ENCODE results near the gene DEPDC5.

Gene DEPDC5

DNA sequence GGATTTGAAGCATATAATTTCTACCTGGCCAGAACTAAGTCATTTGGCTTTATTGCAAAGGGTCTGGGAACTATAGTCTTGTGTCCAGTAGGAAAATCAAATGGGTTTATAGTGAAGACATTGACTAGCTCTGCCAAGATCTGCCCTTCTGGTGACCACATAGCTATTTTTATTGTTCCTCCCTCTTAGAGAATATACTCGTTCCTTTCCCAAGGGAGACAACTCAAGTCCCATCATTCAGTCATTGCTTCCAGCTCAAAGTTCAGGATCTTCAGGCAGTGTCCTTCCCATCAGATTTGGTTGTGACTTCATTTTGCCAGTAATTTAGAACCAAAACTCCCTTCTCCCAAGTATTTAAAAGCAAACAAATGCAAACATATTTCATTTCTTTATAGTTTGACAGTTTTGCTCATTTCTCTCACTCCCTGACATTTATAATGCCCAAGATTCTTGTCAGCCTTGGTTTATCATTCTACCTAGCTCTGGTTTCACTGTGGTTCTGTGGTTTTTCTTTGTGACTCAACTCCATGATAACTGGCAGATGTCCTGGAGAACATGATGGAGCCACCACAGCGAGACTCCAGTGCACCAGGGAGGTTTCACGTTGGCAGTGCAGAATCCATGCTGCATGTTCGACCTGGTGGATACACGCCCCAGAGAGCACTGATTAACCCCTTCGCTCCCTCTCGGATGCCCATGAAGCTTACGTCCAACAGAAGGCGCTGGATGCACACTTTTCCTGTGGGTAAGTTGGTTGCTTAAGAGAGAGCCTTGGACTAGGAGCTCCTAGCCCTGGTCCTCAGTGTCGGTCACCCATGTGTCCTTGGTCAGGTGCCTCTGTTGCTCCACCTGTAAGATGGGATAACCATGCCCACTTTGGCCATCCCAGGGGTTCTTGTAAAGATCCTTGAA lies 64.9 kb downstream of the DEPDC5 start:
- Histone ChIP-seq H3K36me3 (peaks cover 76 to 100% (median 95%) of the 10 kb centered on the region in 3 donors), H3K27ac (no peak overlapping the region), H3K4me3 (no peak overlapping the region), H3K9me3 (no peaks in the 10 kb centered on the region), H3K27me3 (no peaks in the 10 kb centered on the region), H3K4me1 (no peaks in the 10 kb centered on the region)
- intact Hi-C loops (cut with DNase I; ENCODE audit: low total_unique reads): no loop called here
- TF ChIP-seq, protein P1, sequence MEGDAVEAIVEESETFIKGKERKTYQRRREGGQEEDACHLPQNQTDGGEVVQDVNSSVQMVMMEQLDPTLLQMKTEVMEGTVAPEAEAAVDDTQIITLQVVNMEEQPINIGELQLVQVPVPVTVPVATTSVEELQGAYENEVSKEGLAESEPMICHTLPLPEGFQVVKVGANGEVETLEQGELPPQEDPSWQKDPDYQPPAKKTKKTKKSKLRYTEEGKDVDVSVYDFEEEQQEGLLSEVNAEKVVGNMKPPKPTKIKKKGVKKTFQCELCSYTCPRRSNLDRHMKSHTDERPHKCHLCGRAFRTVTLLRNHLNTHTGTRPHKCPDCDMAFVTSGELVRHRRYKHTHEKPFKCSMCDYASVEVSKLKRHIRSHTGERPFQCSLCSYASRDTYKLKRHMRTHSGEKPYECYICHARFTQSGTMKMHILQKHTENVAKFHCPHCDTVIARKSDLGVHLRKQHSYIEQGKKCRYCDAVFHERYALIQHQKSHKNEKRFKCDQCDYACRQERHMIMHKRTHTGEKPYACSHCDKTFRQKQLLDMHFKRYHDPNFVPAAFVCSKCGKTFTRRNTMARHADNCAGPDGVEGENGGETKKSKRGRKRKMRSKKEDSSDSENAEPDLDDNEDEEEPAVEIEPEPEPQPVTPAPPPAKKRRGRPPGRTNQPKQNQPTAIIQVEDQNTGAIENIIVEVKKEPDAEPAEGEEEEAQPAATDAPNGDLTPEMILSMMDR (IDR thresholded peaks at IDR 0.05): no peak
- DNase-seq: no peak

- intact Hi-C loops (cut with DNase I; ENCODE audit: low total_unique reads): no loop called here
- Histone ChIP-seq H3K27me3 (no peaks in the 10 kb centered on the region), H3K27ac (no peak overlapping the region), H3K36me3 (peaks cover 68 to 100% (median 78%) of the 10 kb centered on the region in 3 donors), H3K9me3 (no peaks in the 10 kb centered on the region), H3K4me1 (no peaks in the 10 kb centered on the region), H3K4me3 (no peak overlapping the region)
- no peak for DNase-seq
- TF ChIP-seq, protein P1 (IDR thresholded peaks at IDR 0.05): no peak
Measured at GRCh38 chr22:31820655-31821054, 66.8 kb downstream of the DEPDC5 start.

GRCh38 chr22:31821572-31821971 lies 67.8 kb downstream of the DEPDC5 start:
- intact Hi-C loops (cut with DNase I; ENCODE audit: low total_unique reads): no loop called here
- no peaks in the 10 kb centered on the region for H3K9me3 ChIP-seq
- no peaks in the 10 kb centered on the region for H3K4me1 ChIP-seq
- peaks cover 60 to 100% (median 70%) of the 10 kb centered on the region in 3 donors for H3K36me3 ChIP-seq
- no peak overlapping the region for H3K27ac ChIP-seq
- no peak overlapping the region for H3K4me3 ChIP-seq
- no peak for DNase-seq
- H3K27me3 ChIP-seq: no peaks in the 10 kb centered on the region
- TF ChIP-seq, protein P1 (IDR thresholded peaks at IDR 0.05): no peak

DNA sequence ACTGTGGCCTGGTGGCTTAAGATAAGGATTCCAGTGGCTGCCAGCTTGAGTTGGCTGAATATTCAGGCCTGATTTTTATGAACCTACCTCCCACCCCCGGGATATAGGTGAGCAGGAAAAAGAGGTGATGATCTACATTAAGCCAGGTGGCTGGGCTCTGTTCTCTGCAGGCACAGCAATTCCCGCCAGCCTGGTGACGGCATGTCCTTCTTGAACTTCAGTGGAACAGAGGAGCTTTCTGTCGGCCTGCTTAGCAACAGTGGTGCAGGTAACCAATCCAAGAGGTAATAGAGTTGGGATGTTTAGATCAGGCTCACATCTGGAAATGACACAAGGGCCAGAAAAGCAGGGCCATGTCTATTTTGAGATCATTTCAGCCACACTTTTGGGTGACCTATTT lies 68.7 kb downstream of the DEPDC5 start:
- H3K4me1 ChIP-seq: no peaks in the 10 kb centered on the region
- H3K9me3 ChIP-seq: no peaks in the 10 kb centered on the region
- intact Hi-C loops (cut with DNase I; ENCODE audit: low total_unique reads): no loop called here
- DNase-seq: no peak
- peaks cover 55 to 100% (median 60%) of the 10 kb centered on the region in 3 donors for H3K36me3 ChIP-seq
- H3K4me3 ChIP-seq: no peak overlapping the region
- no peaks in the 10 kb centered on the region for H3K27me3 ChIP-seq
- TF ChIP-seq, protein P1 (IDR thresholded peaks at IDR 0.05): no peak
- H3K27ac ChIP-seq: no peak overlapping the region

DNA sequence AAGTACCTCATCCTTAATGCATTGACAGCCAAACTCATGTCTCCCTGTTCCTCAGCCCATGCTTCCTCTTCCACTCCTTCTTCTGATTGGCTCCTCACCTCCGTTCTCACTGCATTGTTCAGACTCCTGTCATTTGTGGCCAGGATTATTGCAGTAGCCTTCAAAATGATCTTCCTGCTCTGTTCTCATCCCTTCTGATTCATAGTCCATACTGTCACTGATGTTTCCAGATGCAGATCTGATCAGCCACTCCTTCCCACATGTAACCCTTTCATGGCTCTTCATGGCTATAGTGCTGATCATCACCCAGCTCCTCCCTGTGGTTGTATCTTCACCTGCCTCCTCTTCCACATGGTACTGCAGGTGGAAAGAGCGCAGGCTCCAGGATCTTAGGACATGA lies 71.7 kb downstream of the DEPDC5 start:
- intact Hi-C loops (cut with DNase I; ENCODE audit: low total_unique reads): no loop called here
- Histone ChIP-seq H3K9me3 (no peaks in the 10 kb centered on the region), H3K27me3 (no peaks in the 10 kb centered on the region), H3K4me1 (no peaks in the 10 kb centered on the region), H3K36me3 (peaks cover 33 to 93% (median 39%) of the 10 kb centered on the region in 3 donors), H3K4me3 (no peak overlapping the region), H3K27ac (no peak overlapping the region)
- DNase-seq: no peak
- TF ChIP-seq, protein P1 (IDR thresholded peaks at IDR 0.05): no peak

Data from tibial artery (tissue), 4 donors.